GM12865 (cell line): Measurements from ENCODE around the gene FOXP3.

ENCODE experiments used
- DNase-seq: peaks from one replicate; pipeline ENCODE4 v3.0.0; 2010; ENCODE audit warnings: low read depth
- H3K4me3 ChIP-seq: 2 replicates; pipeline ENCODE4 v1.5.1; 2011; ENCODE audit warnings: mild to moderate bottlenecking, low read depth, low read length, control low read depth
- CTCF ChIP-seq: IDR thresholded peaks from 2 replicates; pipeline ENCODE4 v1.5.1; 2011; ENCODE audit warnings: low read length, control low read depth, low read depth, inconsistent platforms; ENCODE audit not compliant: insufficient read depth; ENCODE audit errors: missing control alignments

Gene FOXP3

GRCh38 chrX:49202022-49202421, 62.5 kb downstream of the FOXP3 start:
- no peak overlapping the region for H3K4me3 ChIP-seq
- TF ChIP-seq CTCF: no peak
- DNase-seq: no peak
